BJ (cell line): Measurements from ENCODE around the gene SUZ12. TPM values are rescaled to one million over a fixed set of nuclear protein-coding genes. Genes with fewer than 3 reads are reported as not detected.

Source experiments
- CTCF ChIA-PET: fragments of 350-600 bp; formaldehyde crosslinking; extraction: SDS; loops from one replicate; lab custom pipeline; 2021; ENCODE audit warnings: antibody characterized with exemption, inconsistent platforms; lab: Yijun Ruan, JAX
- POLR2A ChIA-PET: fragments of 300-600 bp; sonication (Branson Sonifier 250); formaldehyde crosslinking; extraction: SDS; loops from one replicate; lab custom pipeline; 2021; ENCODE audit warnings: antibody characterized with exemption; lab: Charles Lee
- DNase-seq: peaks from one replicate; pipeline ENCODE4 v3.0.0-alpha.2; 2011; ENCODE audit warnings: low read depth
- H3K27me3 ChIP-seq: 2 replicates; pipeline ENCODE4 v1.6.0; 2011; ENCODE audit warnings: low read length; ENCODE audit not compliant: control insufficient read depth, insufficient read depth
- H3K36me3 ChIP-seq: 2 replicates; pipeline ENCODE4 v1.5.1; 2011; ENCODE audit warnings: low read length; ENCODE audit not compliant: control insufficient read depth, insufficient read depth
- H3K4me3 ChIP-seq: 2 replicates; pipeline ENCODE4 v1.5.1; 2011; ENCODE audit warnings: low read depth, mild to moderate bottlenecking, control low read depth, low read length
- CTCF ChIP-seq: IDR thresholded peaks from 2 replicates; pipeline ENCODE4 v1.5.1; 2011; ENCODE audit warnings: low read depth, mild to moderate bottlenecking, control low read depth, inconsistent platforms, low read length, moderate library complexity; ENCODE audit not compliant: insufficient read depth
- polyA plus RNA-seq: library from polyadenylated mRNA; depleted of rRNA; stranded (reverse); fragments of >200 nt; gene quantifications from 2 replicates; pipeline ENCODE4 v1.2.3, GENCODE V29; 2011

SUZ12 gene
- polyA plus RNA-seq, 1 experiment = 4.7 TPM

- DNase-seq = no peak
- Histone ChIP-seq H3K4me3 (no peak overlapping the region), H3K36me3 (no peaks in the 10 kb centered on the region), H3K27me3 (no peaks in the 10 kb centered on the region)
- no peak for TF ChIP-seq CTCF
- ChIA-PET CTCF (interaction anchor here (1.4 to 2.1 kb wide), 2 partner anchors 9 to 10 kb away, joined by 4 to 5 read pairs; no protein-coding TSS in a partner anchor), POLR2A (no interaction called here)
Observed at GRCh38 chr17:32009262-32009542, 72.4 kb downstream of the SUZ12 start.

- CTCF ChIA-PET = interaction anchor here (2.1 kb wide), 1 partner anchor 9 kb away, joined by 4 read pairs; no protein-coding TSS in a partner anchor
- H3K27me3 ChIP-seq = no peaks in the 10 kb centered on the region
- POLR2A ChIA-PET = no interaction called here
- no peaks in the 10 kb centered on the region for H3K36me3 ChIP-seq
- no peak overlapping the region for H3K4me3 ChIP-seq
- TF ChIP-seq CTCF = no peak
- no peak for DNase-seq
Observed at GRCh38 chr17:32010114-32010513, 73.3 kb downstream of the SUZ12 start.

DNA sequence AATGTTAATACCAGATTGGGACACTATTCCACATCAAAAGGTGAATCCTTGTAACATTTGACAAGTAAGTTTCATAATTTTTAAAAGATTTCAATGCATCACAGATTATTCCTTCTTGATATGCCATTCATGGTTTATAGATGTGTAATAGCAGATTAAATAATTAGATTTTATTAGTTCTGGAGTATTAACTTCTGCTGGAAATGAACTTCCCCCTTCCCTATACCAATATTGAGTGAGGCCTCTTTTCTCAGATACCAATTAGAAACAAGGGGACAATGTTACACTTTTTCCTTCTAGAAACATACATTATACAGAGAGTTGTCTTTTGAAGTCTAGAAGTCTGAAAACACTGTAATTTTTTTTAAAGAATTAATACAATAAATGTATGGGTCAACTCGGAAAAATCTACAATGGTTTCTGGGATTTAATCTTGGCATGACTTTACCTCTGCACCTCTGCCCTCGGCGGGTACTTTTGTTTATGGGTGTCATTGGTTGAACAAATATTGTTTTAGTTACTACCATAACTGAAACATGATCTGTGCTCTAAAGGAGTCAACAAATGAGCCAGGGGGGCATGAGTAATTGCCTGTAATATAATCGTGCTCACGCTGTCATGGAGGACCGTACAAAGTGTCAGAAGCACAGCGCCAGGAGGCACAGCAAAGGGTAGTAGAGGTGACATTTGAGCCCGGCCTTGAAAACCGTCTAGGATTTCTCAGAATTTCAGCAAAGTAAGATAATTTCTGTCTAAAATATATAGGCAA is 78.6 kb downstream of the SUZ12 start:
- Histone ChIP-seq H3K36me3 (no peaks in the 10 kb centered on the region), H3K27me3 (no peaks in the 10 kb centered on the region), H3K4me3 (no peak overlapping the region)
- POLR2A ChIA-PET = no interaction called here
- DNase-seq = no peak
- no peak for TF ChIP-seq CTCF
- CTCF ChIA-PET = no interaction called here

DNA sequence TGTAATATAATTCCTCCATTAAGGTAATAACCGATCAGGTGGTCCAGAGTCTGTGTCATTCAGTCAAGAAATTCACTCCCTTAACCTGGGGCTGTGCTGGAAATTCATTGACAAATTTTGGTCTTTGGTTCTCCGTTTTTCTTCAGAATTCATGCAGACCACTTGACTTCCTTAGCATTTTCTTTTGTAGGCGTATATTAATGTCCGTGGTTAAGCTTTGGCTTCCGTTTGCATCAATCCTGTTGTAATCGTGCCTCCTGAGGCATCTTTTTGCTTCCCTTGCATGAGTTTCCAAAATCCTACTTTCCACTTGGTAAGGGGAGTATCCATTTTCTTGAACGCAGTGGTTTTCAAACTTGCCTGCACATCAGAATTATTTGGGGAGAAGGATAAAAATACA is 79.4 kb downstream of the SUZ12 start:
- CTCF ChIA-PET = no interaction called here

DNA sequence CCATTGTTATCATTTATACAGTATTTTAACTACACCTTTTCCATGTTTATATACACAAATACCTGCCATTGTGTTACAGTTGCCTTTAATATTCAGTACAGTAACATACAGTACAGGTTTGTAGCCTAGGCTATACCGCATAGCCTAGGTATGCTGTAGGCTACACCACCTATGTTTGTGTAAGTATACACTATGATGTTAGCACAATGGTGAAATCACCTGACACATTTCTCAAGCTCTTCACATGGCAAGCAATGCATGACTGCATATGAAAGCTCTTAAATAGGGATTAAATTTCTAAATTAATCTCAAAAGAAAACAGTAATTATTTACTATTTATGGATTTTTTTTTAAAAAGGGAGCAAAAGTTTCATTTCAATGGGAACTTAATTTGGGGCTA is 82.4 kb downstream of the SUZ12 start:
- H3K27me3 ChIP-seq = no peaks in the 10 kb centered on the region
- no peak for DNase-seq

More for the DNA sequence above, 79.4 kb downstream of the SUZ12 start:
- Histone ChIP-seq H3K36me3 (no peaks in the 10 kb centered on the region), H3K4me3 (no peak overlapping the region), H3K27me3 (no peaks in the 10 kb centered on the region)
- no peak for TF ChIP-seq CTCF
- POLR2A ChIA-PET = no interaction called here
- DNase-seq = no peak

More for the DNA sequence above, 82.4 kb downstream of the SUZ12 start:
- TF ChIP-seq CTCF = no peak
- ChIA-PET CTCF (interaction anchor here (1.4 kb wide), 2 partner anchors 9 to 12 kb away, joined by 4 to 5 read pairs; partner anchors contain the start of gene LRRC37B), POLR2A (no interaction called here)
- Histone ChIP-seq H3K4me3 (no peak overlapping the region), H3K36me3 (no peaks in the 10 kb centered on the region)
